T-helper 1 cell treated with Interleukin-12 subunit alpha and Interleukin-12 subunit beta and Interleukin-4 antibody, amounts not matched to agents 30 μg/mL and 1 μg/mL, for 36 hours (primary cell): Measurements from ENCODE around the gene UBE2D1.
"Not testable (repeated sequence)": the region's sequence is repeated elsewhere in the genome, so short reads cannot be mapped to it uniquely, and the experiment has no call there.

Source experiments
- H3K27ac Mint-ChIP-seq: one replicate; pipeline ENCODE4 v1.8.0; 2021; ENCODE audit warnings: mild to moderate bottlenecking, mixed read lengths
- H3K27me3 Mint-ChIP-seq: one replicate; pipeline ENCODE4 v1.8.0; 2021; ENCODE audit warnings: low read depth, mixed read lengths
- H3K36me3 Mint-ChIP-seq: one replicate; pipeline ENCODE4 v1.8.0; 2021; ENCODE audit warnings: low read depth, mixed read lengths
- H3K4me1 Mint-ChIP-seq: one replicate; pipeline ENCODE4 v1.8.0; 2021; ENCODE audit warnings: low read depth, mixed read lengths
- H3K4me3 Mint-ChIP-seq: one replicate; pipeline ENCODE4 v1.8.0; 2021; ENCODE audit warnings: mild to moderate bottlenecking, moderate library complexity, mixed read lengths
- H3K9me3 Mint-ChIP-seq: one replicate; pipeline ENCODE4 v1.8.0; 2021; ENCODE audit warnings: mixed read lengths

The UBE2D1 gene

DNA sequence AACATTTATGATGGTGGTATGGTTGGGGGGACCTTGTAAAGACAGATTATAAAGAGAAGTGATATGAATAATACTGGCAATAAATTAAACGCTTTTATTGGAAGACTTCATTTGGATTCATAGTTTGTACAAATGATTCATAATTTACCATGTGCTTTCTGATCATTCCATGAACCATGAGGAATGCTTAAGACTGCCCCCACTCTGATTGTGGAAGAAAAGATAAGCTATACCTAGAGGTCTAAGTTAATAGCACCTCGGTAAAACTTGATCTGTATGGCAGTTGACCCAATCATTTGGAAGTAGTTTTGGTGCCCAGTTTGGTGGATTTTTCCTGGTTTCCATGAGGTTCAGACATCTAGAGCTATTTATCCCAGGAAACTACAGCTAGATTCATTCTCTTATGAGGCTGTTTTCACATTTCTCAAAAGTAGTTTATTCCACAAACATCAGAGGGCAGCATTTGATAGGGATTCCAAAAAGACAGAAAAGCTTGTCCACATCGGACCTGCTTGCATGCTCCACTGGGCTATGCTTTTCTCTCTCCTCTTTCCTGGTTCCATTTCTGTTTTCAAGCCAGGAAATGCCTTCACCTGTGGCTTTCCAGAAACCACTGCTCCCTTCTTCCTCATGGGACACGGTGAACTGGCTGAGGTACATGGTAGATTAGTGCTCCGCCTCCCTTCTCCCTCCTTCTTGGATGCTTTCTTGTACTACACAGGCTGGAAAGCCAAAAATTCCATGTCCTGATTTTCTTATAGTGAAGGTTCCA is 79.7 kb downstream of the UBE2D1 start:
- Mint-ChIP-seq H3K4me3 (no peak overlapping the region), H3K4me1 (no peaks in the 10 kb centered on the region), H3K36me3 (no peaks in the 10 kb centered on the region), H3K9me3 (no peaks in the 10 kb centered on the region), H3K27me3 (peaks cover 3% of the 10 kb centered on the region), H3K27ac (no peak overlapping the region)

DNA sequence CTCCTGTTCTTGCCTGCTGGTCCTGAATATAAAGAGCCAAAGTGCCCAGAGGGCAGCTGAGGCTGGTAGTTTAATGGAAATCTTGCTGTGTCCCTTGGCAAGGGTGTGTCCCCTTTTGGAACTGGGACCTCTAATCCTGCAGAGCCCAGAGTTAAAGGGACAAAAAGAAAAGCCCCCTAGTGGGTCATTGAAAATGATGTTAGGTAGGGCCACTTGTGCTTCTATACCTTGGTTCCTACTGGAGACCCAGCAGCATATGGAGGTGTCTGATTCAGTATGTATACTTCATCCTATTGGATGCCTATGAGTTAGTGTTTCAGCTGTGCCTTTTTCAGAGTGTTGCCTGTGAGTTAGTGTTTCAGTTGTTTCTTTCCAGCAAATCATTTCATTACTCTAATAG is 81.0 kb downstream of the UBE2D1 start:
- H3K9me3 Mint-ChIP-seq: peaks cover 4% of the 10 kb centered on the region
- no peak overlapping the region for H3K27ac Mint-ChIP-seq
- peaks cover 3% of the 10 kb centered on the region for H3K27me3 Mint-ChIP-seq
- no peaks in the 10 kb centered on the region for H3K36me3 Mint-ChIP-seq
- H3K4me1 Mint-ChIP-seq: no peaks in the 10 kb centered on the region
- no peak overlapping the region for H3K4me3 Mint-ChIP-seq

DNA sequence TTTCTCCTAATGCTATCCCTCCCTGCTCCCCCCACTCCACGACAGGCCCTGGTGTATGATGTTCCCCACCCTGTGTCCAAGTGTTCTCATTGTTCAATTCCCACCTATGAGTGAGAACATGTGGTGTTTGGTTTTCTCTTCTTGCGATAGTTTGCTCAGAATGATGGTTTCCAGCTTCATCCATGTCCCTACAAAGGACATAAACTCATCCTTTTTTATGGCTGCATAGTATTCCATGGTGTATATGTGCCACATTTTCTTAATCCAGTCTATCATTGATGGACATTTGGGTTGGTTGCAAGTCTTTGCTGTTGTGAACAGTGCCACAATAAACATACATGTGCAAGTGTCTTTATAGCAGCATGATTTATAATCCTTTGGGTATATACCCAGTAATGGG is 83.1 kb downstream of the UBE2D1 start:
- H3K4me1 Mint-ChIP-seq, H3K27ac Mint-ChIP-seq, H3K9me3 Mint-ChIP-seq, H3K4me3 Mint-ChIP-seq, H3K27me3 Mint-ChIP-seq, H3K36me3 Mint-ChIP-seq: not testable (repeated sequence)
